ENCODE data around the gene CNNM3.
"Not testable (repeated sequence)": the region's sequence is repeated elsewhere in the genome, so short reads cannot be mapped to it uniquely, and the experiment has no call there.

The CNNM3 gene

GRCh38 chr2:96860065-96861029, 44.3 kb downstream of the CNNM3 start:
- peaks cover 14% of the 10 kb centered on the region for H3K36me3 ChIP-seq (replicated peaks; ENCODE audit: low read depth, low read length)
- H3K9ac ChIP-seq (ENCODE audit: low read length), result no peak overlapping the region
- H3K4me3 ChIP-seq (ENCODE audit: low read length), result no peak overlapping the region
- no peak overlapping the region for H3K27ac ChIP-seq (ENCODE audit: low read length)
- peaks cover 3% of the 10 kb centered on the region; the same call in 1 of the 2 replicates for H4K20me1 ChIP-seq (ENCODE audit: insufficient read depth, low read length)
- peaks cover 10% of the 10 kb centered on the region for H3K4me1 ChIP-seq (ENCODE audit: low read length)
- no peaks in the 10 kb centered on the region for H3K27me3 ChIP-seq (ENCODE audit: low read depth, low read length)
- H2AFZ ChIP-seq (ENCODE audit: low read depth, low read length), result no peak overlapping the region
- H3K9me3 ChIP-seq (ENCODE audit: insufficient read depth, low read length), result no peaks in the 10 kb centered on the region
- H3K4me2 ChIP-seq (ENCODE audit: low read length), result no peak overlapping the region
- peaks cover 21% of the 10 kb centered on the region for H3K79me2 ChIP-seq (ENCODE audit: low read length)
- no peak for TF ChIP-seq CTCF (IDR thresholded peaks at IDR 0.05; ENCODE audit: low read depth, low read length)
- TF ChIP-seq EZH2phosphoT487 (IDR thresholded peaks at IDR 0.05; ENCODE audit: low read depth), result no peak

GRCh38 chr2:96861074-96861473, 45.0 kb downstream of the CNNM3 start:
- H3K36me3 ChIP-seq (replicated peaks; ENCODE audit: low read depth, low read length), result peaks cover 16% of the 10 kb centered on the region
- peaks cover 18% of the 10 kb centered on the region for H3K79me2 ChIP-seq (ENCODE audit: low read length)
- no peak overlapping the region for H3K4me2 ChIP-seq (ENCODE audit: low read length)

GRCh38 chr2:96863056-96863455, 47.0 kb downstream of the CNNM3 start:
- H3K27me3 ChIP-seq (ENCODE audit: low read depth, low read length); H3K9me3 ChIP-seq (ENCODE audit: insufficient read depth, low read length); H3K4me2 ChIP-seq (ENCODE audit: low read length); H3K4me1 ChIP-seq (ENCODE audit: low read length); H3K4me3 ChIP-seq (ENCODE audit: low read length); H3K9ac ChIP-seq (ENCODE audit: low read length); H3K27ac ChIP-seq (ENCODE audit: low read length); H2AFZ ChIP-seq (ENCODE audit: low read depth, low read length); H4K20me1 ChIP-seq (ENCODE audit: insufficient read depth, low read length): not testable (repeated sequence)
- peaks cover 17% of the 10 kb centered on the region for H3K79me2 ChIP-seq (ENCODE audit: low read length)
- H3K36me3 ChIP-seq (replicated peaks; ENCODE audit: low read depth, low read length), result peaks cover 16% of the 10 kb centered on the region

More at GRCh38 chr2:96861074-96861473, 45.0 kb downstream of the CNNM3 start:
- H3K27ac ChIP-seq (ENCODE audit: low read length), result no peak overlapping the region
- no peak overlapping the region for H3K9ac ChIP-seq (ENCODE audit: low read length)
- no peak overlapping the region for H3K4me3 ChIP-seq (ENCODE audit: low read length)
- no peaks in the 10 kb centered on the region for H3K27me3 ChIP-seq (ENCODE audit: low read depth, low read length)
- no peaks in the 10 kb centered on the region for H3K9me3 ChIP-seq (ENCODE audit: insufficient read depth, low read length)
- no peak for TF ChIP-seq CTCF (IDR thresholded peaks at IDR 0.05; ENCODE audit: low read depth, low read length)
- no peak for TF ChIP-seq EZH2phosphoT487 (IDR thresholded peaks at IDR 0.05; ENCODE audit: low read depth)
- H4K20me1 ChIP-seq (ENCODE audit: insufficient read depth, low read length), result peaks cover 3% of the 10 kb centered on the region; the same call in 1 of the 2 replicates
- peaks cover 10% of the 10 kb centered on the region for H3K4me1 ChIP-seq (ENCODE audit: low read length)
- H2AFZ ChIP-seq (ENCODE audit: low read depth, low read length), result no peak overlapping the region

- no peak overlapping the region for H2AFZ ChIP-seq (ENCODE audit: low read depth, low read length)
- no peak overlapping the region for H3K4me3 ChIP-seq (ENCODE audit: low read length)
- H3K9me3 ChIP-seq (ENCODE audit: insufficient read depth, low read length), result no peaks in the 10 kb centered on the region
- H4K20me1 ChIP-seq (ENCODE audit: insufficient read depth, low read length), result no peaks in the 10 kb centered on the region
- no peak for TF ChIP-seq CTCF (IDR thresholded peaks at IDR 0.05; ENCODE audit: low read depth, low read length)
- TF ChIP-seq EZH2phosphoT487 (IDR thresholded peaks at IDR 0.05; ENCODE audit: low read depth), result no peak
- H3K4me1 ChIP-seq (ENCODE audit: low read length), result peaks cover 6% of the 10 kb centered on the region
- no peaks in the 10 kb centered on the region for H3K27me3 ChIP-seq (ENCODE audit: low read depth, low read length)
- H3K27ac ChIP-seq (ENCODE audit: low read length), result no peak overlapping the region
- H3K36me3 ChIP-seq (replicated peaks; ENCODE audit: low read depth, low read length), result peaks cover 16% of the 10 kb centered on the region
- peaks cover 21% of the 10 kb centered on the region for H3K79me2 ChIP-seq (ENCODE audit: low read length)
- no peak overlapping the region for H3K9ac ChIP-seq (ENCODE audit: low read length)
- H3K4me2 ChIP-seq (ENCODE audit: low read length), result no peak overlapping the region
These were observed 47.7 kb downstream of the CNNM3 start for GRCh38 chr2:96863575-96864342.
